HuH-7 (cell line): ENCODE results near the gene TNNT1.

Source experiments
- DNase-seq: peaks from one replicate; pipeline ENCODE4 v3.0.0; 2011; ENCODE audit warnings: low spot score

The TNNT1 gene

DNA sequence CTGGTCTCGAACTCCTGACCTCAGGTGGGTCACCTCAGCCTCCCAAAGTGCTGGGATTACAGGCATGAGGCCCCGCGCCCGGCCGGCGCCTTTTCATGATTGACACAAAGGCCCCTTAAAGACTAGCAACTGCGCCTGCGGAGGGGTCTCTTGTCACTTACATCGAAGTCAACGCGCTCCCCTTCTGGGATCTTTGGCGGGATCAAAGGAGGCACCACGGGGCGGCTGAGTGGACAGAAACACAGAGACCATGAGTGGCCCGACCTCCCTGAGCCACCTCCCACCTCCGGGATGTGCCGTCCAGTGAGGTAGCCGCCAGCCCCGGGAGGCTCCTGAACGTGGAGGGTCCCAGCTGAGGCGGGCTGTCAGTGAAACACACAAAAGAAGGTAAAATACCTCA is 7.3 kb downstream of the TNNT1 start:
- DNase-seq: no peak

GRCh38 chr19:55137915-55138314 is 11.1 kb downstream of the TNNT1 start:
- DNase-seq: no peak

GRCh38 chr19:55136399-55137102 is 12.5 kb downstream of the TNNT1 start:
- no peak for DNase-seq

DNA sequence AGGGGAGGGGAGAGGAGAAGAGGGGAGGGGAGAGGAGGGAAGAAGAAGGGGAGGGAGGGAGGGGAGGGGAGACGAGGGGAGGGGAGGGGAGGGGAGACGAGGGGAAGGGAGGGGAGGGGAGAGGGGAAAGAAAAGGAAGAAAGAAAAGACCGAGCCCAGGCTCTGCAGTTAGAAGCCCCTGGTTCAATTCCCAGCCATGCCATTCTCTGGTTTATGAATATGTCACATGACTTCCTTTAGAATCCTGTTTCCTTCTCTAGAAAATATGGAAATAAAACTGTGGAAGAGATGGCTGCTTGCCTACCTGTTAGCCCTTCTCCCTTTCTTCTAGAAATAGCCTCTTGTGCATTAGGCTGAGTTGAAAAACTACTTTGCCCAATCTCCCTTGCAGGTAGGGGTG is 14.3 kb downstream of the TNNT1 start:
- no peak for DNase-seq

- no peak for DNase-seq
These were observed 15.2 kb downstream of the TNNT1 start for GRCh38 chr19:55133639-55134444.

DNA sequence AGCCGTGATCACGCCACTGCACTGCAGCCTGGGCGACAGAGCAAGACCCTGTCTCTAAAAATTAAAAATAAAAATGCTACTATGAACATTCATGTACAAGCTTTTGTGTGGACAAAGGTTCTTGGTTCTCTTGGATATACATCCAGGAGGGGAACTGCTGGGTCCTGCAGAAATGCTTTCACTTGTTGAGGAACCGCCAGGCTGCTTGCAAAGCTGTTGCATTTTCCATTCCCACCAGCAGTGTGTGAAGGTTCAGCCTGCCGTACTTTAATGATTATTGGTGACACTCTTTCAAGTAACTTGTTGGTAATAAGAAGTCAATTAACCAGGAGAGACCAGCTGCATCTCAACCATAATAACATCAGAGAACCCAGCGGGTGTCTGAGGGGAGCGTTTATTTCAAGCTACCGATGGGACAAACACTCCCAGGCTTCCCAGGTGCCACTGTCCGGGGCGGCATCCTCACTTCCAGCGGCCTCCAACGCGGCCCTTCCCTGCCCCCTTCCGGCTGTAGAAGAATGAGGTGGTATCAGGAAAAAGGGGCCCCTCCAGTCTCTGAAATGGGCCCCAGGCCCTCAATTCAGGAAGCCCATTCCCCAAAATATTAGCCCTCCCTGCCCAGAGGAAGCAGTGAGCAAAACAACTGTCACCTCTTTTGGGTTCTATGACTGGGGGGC is 16.4 kb downstream of the TNNT1 start:
- DNase-seq: no peak

- no peak for DNase-seq
These were observed 17.6 kb downstream of the TNNT1 start for GRCh38 chr19:55131421-55131820.

DNA sequence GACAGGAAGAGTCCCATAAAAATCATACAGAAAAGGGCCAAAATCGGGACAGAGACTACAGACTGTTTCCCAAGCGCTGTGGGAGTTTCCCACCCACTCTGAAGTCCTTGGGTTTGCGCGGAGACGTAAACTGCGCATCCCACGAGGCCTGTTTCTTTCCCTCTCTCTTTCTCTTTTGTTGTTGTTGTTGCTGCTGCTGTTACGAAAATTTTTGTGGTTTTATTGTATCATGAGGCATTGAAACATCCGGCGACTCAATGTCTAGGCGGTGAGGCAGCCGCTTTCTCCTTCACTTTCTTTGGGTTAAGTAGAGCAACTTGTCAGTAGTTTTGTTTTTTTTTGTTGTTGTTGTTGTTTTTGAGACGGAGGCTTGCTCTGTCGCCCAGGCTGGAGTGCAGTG is 30.0 kb downstream of the TNNT1 start:
- no peak for DNase-seq

DNA sequence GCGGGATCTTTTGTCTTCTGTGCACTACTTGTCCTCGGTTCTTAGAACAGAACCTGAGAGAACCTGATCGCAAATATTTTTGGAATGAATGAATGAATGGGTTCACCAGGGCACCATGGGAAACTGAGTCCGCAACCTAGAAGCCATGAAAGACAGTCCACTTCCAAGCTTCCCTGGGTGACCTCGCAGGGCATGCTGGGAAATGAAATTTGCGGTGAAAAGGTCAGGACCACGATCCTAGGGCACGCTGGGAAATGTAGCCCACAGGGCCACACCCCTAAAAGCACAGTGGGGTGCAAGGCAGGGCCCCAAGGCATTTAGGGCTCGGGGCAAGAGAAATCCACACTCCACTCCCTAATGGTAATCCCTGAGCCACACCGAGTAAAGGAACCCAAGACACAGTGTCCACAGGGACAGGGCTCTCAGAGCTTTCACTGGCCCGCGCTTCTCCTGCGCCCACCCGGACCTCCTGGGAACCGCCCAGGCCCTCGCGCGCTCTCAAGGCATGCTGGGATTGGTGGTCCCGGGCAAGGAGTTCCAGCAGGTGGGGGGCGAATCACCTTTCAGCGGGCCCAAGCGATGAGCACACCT is 30.5 kb downstream of the TNNT1 start:
- peak; percentile 78 for DNase-seq

- DNase-seq: peak; percentile 98
These were observed 31.2 kb downstream of the TNNT1 start for GRCh38 chr19:55117663-55118391.

GRCh38 chr19:55116859-55117662 is 31.9 kb downstream of the TNNT1 start, which contains the start of gene PPP1R12C:
TSS of gene PPP1R12C (minus strand) at chr19:55117637. CDS start at chr19:55117543, 94 bp downstream.
- no peak for DNase-seq

GRCh38 chr19:55116232-55116858 is 32.7 kb downstream of the TNNT1 start:
- no peak for DNase-seq

- DNase-seq: no peak
These were observed 33.5 kb downstream of the TNNT1 start for GRCh38 chr19:55115446-55116065.

GRCh38 chr19:55114566-55115145 is 34.4 kb downstream of the TNNT1 start:
- no peak for DNase-seq

DNA sequence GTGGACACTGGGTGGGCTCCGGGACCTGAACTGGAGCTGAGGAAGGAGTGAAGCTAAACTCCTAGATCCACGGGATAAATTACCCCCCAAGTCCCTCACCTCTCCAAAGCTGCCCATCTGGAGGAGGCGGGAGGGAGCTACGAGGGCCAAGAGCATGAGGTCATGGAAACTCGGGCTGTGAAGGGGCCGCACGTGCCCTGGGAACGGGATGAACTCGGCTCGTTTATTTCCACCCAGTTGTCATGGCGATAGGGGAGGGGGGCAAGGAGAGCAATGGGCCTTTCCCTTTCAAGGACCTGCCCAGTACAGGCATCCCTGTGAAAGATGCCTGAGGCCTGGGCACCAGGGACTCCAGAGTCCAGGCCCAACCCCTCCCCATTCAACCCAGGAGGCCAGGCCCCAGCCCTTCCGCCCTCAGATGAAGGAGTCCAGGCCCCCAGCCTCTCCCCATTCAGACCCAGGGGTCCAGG is 35.4 kb downstream of the TNNT1 start:
- DNase-seq: no peak

- no peak for DNase-seq
These were observed 36.0 kb downstream of the TNNT1 start for GRCh38 chr19:55112777-55113569.

GRCh38 chr19:55112246-55112776 is 36.7 kb downstream of the TNNT1 start:
- DNase-seq: no peak

DNA sequence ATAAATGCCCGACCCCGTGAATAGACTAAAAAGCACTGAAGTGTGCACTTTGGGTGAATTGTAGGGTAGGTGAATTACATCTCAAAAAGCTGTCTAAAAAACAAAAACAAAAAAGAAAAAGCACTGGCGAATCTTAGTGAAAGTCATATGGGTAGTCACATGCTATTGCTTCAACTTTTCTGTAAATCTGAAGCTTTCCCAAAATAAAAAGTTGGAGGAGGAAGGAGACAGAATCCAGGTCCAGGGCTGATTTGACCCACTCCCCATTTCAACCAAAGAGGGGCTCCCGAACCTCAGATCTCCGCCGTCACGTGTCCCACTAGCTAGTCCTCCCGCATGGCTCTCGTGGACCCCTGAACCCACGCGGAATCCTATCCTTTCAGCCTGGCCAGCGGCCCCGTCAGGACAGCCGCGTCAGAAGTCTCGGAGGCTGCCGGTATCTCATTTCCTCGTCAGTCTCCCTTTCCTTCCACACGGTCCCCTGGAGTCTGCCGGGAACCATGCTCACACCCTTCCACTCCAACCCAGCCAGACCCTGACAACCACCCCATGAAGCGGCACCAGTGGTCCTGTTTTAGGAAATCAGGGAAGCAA is 37.7 kb downstream of the TNNT1 start:
- no peak for DNase-seq
